SU-DHL-6 (cell line): Measurements from ENCODE around the gene TMOD2.

Experiments used
- H2AFZ ChIP-seq: fragments of 200-600 bp; sonication (generic); 2 replicates; pipeline ENCODE4 v1.6.1; 2014; ENCODE audit warnings: low read depth, mild to moderate bottlenecking, moderate library complexity, mixed read lengths, antibody characterized with exemption, low read length; ENCODE audit not compliant: severe bottlenecking
- H3F3A ChIP-seq: fragments of 200-600 bp; shearing (Covaris generic); 2 replicates; pipeline ENCODE4 v1.6.0; 2016; ENCODE audit warnings: antibody characterized with exemption, mild to moderate bottlenecking; ENCODE audit not compliant: insufficient read depth
- H3K27ac ChIP-seq: fragments of 200-600 bp; sonication (generic); 2 replicates; pipeline ENCODE4 v1.5.1; 2016; ENCODE audit warnings: low read depth, mild to moderate bottlenecking, low read length, moderate library complexity, mixed read lengths
- H3K27me3 ChIP-seq: fragments of 200-600 bp; sonication (generic), shearing (Covaris generic); 2 replicates; pipeline ENCODE4 v1.6.0; 2014; ENCODE audit warnings: mild to moderate bottlenecking, low read length
- H3K36me3 ChIP-seq: fragments of 200-600 bp; sonication (generic); 2 replicates; pipeline ENCODE4 v1.6.1; 2014; ENCODE audit warnings: mild to moderate bottlenecking, low read length, mixed read lengths
- H3K4me2 ChIP-seq: fragments of 300-600, 200-600 bp; shearing (Covaris generic), sonication (generic); 2 replicates; pipeline ENCODE4 v1.6.0; 2014; ENCODE audit warnings: low read length, low read depth, mild to moderate bottlenecking; ENCODE audit not compliant: poor library complexity, severe bottlenecking
- H3K4me3 ChIP-seq: fragments of 200-600 bp; sonication (generic); 2 replicates; pipeline ENCODE4 v1.5.1; 2014; ENCODE audit warnings: antibody characterized with exemption, low read length, mild to moderate bottlenecking, mixed read lengths; ENCODE audit not compliant: insufficient read depth, poor library complexity, severe bottlenecking
- H3K79me2 ChIP-seq: fragments of 200-600 bp; sonication (generic); 2 replicates; pipeline ENCODE4 v1.6.1; 2014; ENCODE audit warnings: mild to moderate bottlenecking, low read length, moderate library complexity; ENCODE audit not compliant: insufficient read depth
- H3K9ac ChIP-seq: fragments of 200-600 bp; sonication (generic); 2 replicates; pipeline ENCODE4 v1.7.0; 2014; ENCODE audit warnings: mild to moderate bottlenecking, low read length
- H3K9me2 ChIP-seq: fragments of 200-600 bp; sonication (generic); replicated peaks from 2 replicates; pipeline ENCODE4 v1.6.1; 2014; ENCODE audit warnings: low read length; ENCODE audit not compliant: insufficient read depth
- H3K9me3 ChIP-seq: fragments of 200-600 bp; sonication (generic); 2 replicates; pipeline ENCODE4 v1.6.1; 2014; ENCODE audit warnings: low read length, mixed read lengths; ENCODE audit not compliant: insufficient read depth
- H4K20me1 ChIP-seq: fragments of 200-600 bp; sonication (generic); 2 replicates; pipeline ENCODE4 v1.6.1; 2014; ENCODE audit warnings: low read depth, mild to moderate bottlenecking, antibody characterized with exemption, low read length, moderate library complexity, mixed read lengths
- CTCF ChIP-seq: fragments of 200-600 bp; sonication (generic); IDR thresholded peaks from one replicate; pipeline ENCODE4 v1.5.1; 2017; ENCODE audit warnings: antibody characterized with exemption, mild to moderate bottlenecking, low read length, moderate library complexity; ENCODE audit not compliant: insufficient read depth, poor library complexity, severe bottlenecking
- EZH2phosphoT487 ChIP-seq: fragments of 200-600 bp; sonication (generic), shearing (Covaris generic); conservative IDR thresholded peaks from 2 replicates; pipeline ENCODE4 v1.6.1; 2018; ENCODE audit warnings: mild to moderate bottlenecking, antibody characterized with exemption, low read length, moderate library complexity, mixed read lengths

The TMOD2 gene

GRCh38 chr15:51714911-51715310 is 36.5 kb upstream of the TMOD2 start:
- no peak overlapping the region for H3K4me2 ChIP-seq
- no peak overlapping the region for H3K9ac ChIP-seq
- no peaks in the 10 kb centered on the region for H4K20me1 ChIP-seq
- no peak overlapping the region for H2AFZ ChIP-seq
- TF ChIP-seq EZH2phosphoT487 (no peak), CTCF (no peak)
- no peak overlapping the region for H3K4me3 ChIP-seq
- no peak overlapping the region for H3K27ac ChIP-seq
- H3F3A ChIP-seq: no peaks in the 10 kb centered on the region
- H3K9me3 ChIP-seq: no peaks in the 10 kb centered on the region
- no peaks in the 10 kb centered on the region for H3K36me3 ChIP-seq
- no peaks in the 10 kb centered on the region for H3K27me3 ChIP-seq
- H3K79me2 ChIP-seq: no peaks in the 10 kb centered on the region
- no peaks in the 10 kb centered on the region for H3K9me2 ChIP-seq

- no peak overlapping the region for H3K27ac ChIP-seq
- no peak overlapping the region for H3K9ac ChIP-seq
- no peak overlapping the region for H3K4me3 ChIP-seq
- no peaks in the 10 kb centered on the region for H3F3A ChIP-seq
- no peaks in the 10 kb centered on the region for H3K9me3 ChIP-seq
- H3K4me2 ChIP-seq: no peak overlapping the region
- H3K79me2 ChIP-seq: no peaks in the 10 kb centered on the region
- no peak overlapping the region for H2AFZ ChIP-seq
- H3K27me3 ChIP-seq: no peaks in the 10 kb centered on the region
- no peaks in the 10 kb centered on the region for H3K36me3 ChIP-seq
- TF ChIP-seq EZH2phosphoT487 (no peak), CTCF (no peak)
- H3K9me2 ChIP-seq: no peaks in the 10 kb centered on the region
- no peaks in the 10 kb centered on the region; the same call in 1 of the 2 replicates for H4K20me1 ChIP-seq
Observed at GRCh38 chr15:51718219-51718618, 33.2 kb upstream of the TMOD2 start.

GRCh38 chr15:51718746-51719145 is 32.7 kb upstream of the TMOD2 start:
- TF ChIP-seq CTCF (no peak), EZH2phosphoT487 (no peak)
- H3K27ac ChIP-seq: no peak overlapping the region
- H3K79me2 ChIP-seq: no peaks in the 10 kb centered on the region

More at GRCh38 chr15:51718746-51719145, 32.7 kb upstream of the TMOD2 start:
- no peak overlapping the region for H2AFZ ChIP-seq
- H3K9me2 ChIP-seq: no peaks in the 10 kb centered on the region
- H3K36me3 ChIP-seq: no peaks in the 10 kb centered on the region
- H4K20me1 ChIP-seq: no peaks in the 10 kb centered on the region; the same call in 1 of the 2 replicates
- no peak overlapping the region for H3K4me3 ChIP-seq
- no peak overlapping the region for H3K9ac ChIP-seq
- no peaks in the 10 kb centered on the region for H3K9me3 ChIP-seq
- H3F3A ChIP-seq: no peaks in the 10 kb centered on the region
- H3K4me2 ChIP-seq: no peak overlapping the region
- H3K27me3 ChIP-seq: no peaks in the 10 kb centered on the region
